ENCODE data around the gene FMNL1.

Gene FMNL1

GRCh38 chr17:45242029-45242414, 20.3 kb downstream of the FMNL1 start:
- ATAC-seq (ENCODE audit: low read depth) (no peak), DNase-seq (ENCODE audit: low spot score) (no peak)
- Histone ChIP-seq H3K4me1 (ENCODE audit: insufficient read depth, poor library complexity, severe bottlenecking) (no peaks in the 10 kb centered on the region), H3K36me3 (ENCODE audit: low read depth) (no peaks in the 10 kb centered on the region; the same call in 1 of the 2 replicates), H3K27me3 (ENCODE audit: insufficient read depth, poor library complexity, severe bottlenecking) (no peaks in the 10 kb centered on the region), H3K27ac (ENCODE audit: poor library complexity, severe bottlenecking) (no peak overlapping the region), H3K4me3 (ENCODE audit: severe bottlenecking) (no peak overlapping the region), H3K9me3 (ENCODE audit: severe bottlenecking) (no peaks in the 10 kb centered on the region)
- TF ChIP-seq CTCF (IDR thresholded peaks at IDR 0.05; ENCODE audit: poor library complexity, severe bottlenecking) = no peak

- Histone ChIP-seq H3K4me1 (ENCODE audit: insufficient read depth, poor library complexity, severe bottlenecking) (peaks cover 2% of the 10 kb centered on the region), H3K36me3 (ENCODE audit: low read depth) (no peaks in the 10 kb centered on the region; the same call in 1 of the 2 replicates), H3K27me3 (ENCODE audit: insufficient read depth, poor library complexity, severe bottlenecking) (no peaks in the 10 kb centered on the region), H3K27ac (ENCODE audit: poor library complexity, severe bottlenecking) (no peak overlapping the region), H3K9me3 (ENCODE audit: severe bottlenecking) (no peaks in the 10 kb centered on the region), H3K4me3 (ENCODE audit: severe bottlenecking) (no peak overlapping the region)
- no peak for TF ChIP-seq CTCF (IDR thresholded peaks at IDR 0.05; ENCODE audit: poor library complexity, severe bottlenecking)
- DNase-seq (ENCODE audit: low spot score) (no peak), ATAC-seq (ENCODE audit: low read depth) (no peak)
These were observed 22.1 kb downstream of the FMNL1 start for GRCh38 chr17:45243750-45244149.

DNA sequence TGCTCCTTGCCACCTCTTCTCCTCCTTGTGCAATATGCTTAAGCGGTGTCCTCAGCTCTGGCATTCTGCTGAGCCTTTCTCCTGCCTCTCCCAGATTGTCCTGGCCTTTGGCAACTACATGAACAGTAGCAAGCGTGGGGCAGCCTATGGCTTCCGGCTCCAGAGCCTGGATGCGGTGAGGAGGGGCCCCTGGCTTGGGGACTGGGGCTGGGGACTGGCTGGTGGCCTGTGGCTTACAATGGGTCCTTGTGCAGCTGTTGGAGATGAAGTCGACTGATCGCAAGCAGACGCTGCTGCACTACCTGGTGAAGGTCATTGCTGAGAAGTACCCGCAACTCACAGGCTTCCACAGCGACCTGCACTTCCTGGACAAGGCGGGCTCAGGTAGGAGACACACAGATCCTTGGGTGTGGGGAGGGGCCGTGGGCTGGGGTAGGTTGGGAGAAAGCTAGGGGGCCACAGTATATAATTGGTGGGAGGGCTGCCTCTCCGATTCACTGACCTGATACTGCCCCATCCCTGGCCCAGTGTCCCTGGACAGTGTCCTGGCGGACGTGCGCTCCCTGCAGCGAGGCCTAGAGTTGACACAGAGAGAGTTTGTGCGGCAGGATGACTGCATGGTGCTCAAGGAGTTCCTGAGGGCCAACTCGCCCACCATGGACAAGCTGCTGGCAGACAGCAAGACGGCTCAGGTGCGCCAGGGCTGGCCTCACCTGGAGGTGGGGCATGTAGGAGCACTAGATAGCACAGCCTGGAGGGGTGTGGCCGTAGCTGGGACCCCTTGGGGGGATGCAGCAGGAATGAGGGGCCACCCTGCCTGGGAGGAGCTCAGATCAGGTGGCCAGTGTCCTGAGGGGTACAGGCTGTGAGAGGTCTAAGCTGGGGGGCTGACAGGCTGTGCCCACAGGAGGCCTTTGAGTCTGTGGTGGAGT, 23.3 kb downstream of the FMNL1 start:
- TF ChIP-seq CTCF (IDR thresholded peaks at IDR 0.05; ENCODE audit: poor library complexity, severe bottlenecking) = no peak
- Histone ChIP-seq H3K36me3 (ENCODE audit: low read depth) (peaks cover 9% of the 10 kb centered on the region), H3K27ac (ENCODE audit: poor library complexity, severe bottlenecking) (no peak overlapping the region), H3K27me3 (ENCODE audit: insufficient read depth, poor library complexity, severe bottlenecking) (no peaks in the 10 kb centered on the region), H3K4me1 (ENCODE audit: insufficient read depth, poor library complexity, severe bottlenecking) (peaks cover 7% of the 10 kb centered on the region), H3K9me3 (ENCODE audit: severe bottlenecking) (no peaks in the 10 kb centered on the region), H3K4me3 (ENCODE audit: severe bottlenecking) (no peak overlapping the region)
- no peak for ATAC-seq (ENCODE audit: low read depth)
- no peak for DNase-seq (ENCODE audit: low spot score)

DNA sequence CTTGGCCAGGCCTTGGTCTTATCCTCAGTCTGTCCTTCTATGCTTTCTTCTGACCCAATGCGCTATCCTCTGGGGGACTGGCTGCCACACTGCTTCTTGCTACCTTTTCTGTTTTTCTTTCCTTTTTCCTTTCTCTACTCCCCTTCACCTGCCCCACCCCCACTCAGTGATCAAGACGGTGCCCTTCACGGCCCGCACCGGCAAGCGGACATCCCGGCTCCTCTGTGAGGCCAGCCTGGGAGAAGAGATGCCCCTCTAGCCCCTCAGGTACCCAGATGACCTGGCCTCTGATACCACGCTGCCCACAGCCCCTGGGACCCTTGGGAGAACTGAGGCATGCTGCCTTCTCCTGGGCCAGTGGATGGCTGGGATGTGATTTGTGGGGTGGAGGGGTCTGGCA, 24.7 kb downstream of the FMNL1 start:
- Histone ChIP-seq H3K4me1 (ENCODE audit: insufficient read depth, poor library complexity, severe bottlenecking) (peaks cover 7% of the 10 kb centered on the region), H3K4me3 (ENCODE audit: severe bottlenecking) (no peak overlapping the region), H3K27ac (ENCODE audit: poor library complexity, severe bottlenecking) (peak overlapping the region; percentile 81), H3K9me3 (ENCODE audit: severe bottlenecking) (no peaks in the 10 kb centered on the region), H3K36me3 (ENCODE audit: low read depth) (peaks cover 12% of the 10 kb centered on the region), H3K27me3 (ENCODE audit: insufficient read depth, poor library complexity, severe bottlenecking) (no peaks in the 10 kb centered on the region)
- DNase-seq (ENCODE audit: low spot score) (no peak), ATAC-seq (ENCODE audit: low read depth) (no peak)
- no peak for TF ChIP-seq CTCF (IDR thresholded peaks at IDR 0.05; ENCODE audit: poor library complexity, severe bottlenecking)

Measured in RWPE2 (cell line).